ENCODE results near the gene MUC4. TPM values are rescaled to one million over a fixed set of nuclear protein-coding genes. Genes with fewer than 3 reads are reported as not detected.

The MUC4 gene
- total RNA-seq, 1 experiment from 2014 or later: 3.6 TPM

GRCh38 chr3:195805181-195805580, 6.5 kb downstream of the MUC4 start:
- Mint-ChIP-seq H3K4me3 (ENCODE audit: low read depth, unreplicated experiment) (peak overlapping the region; percentile 47), H3K4me1 (ENCODE audit: low read depth, unreplicated experiment) (peaks cover 33% of the 10 kb centered on the region), H3K36me3 (ENCODE audit: insufficient read depth, unreplicated experiment) (peaks cover 12% of the 10 kb centered on the region), H3K9me3 (ENCODE audit: low read depth, unreplicated experiment) (no peaks in the 10 kb centered on the region), H3K27ac (ENCODE audit: unreplicated experiment) (no peak overlapping the region), H3K27me3 (ENCODE audit: unreplicated experiment) (peaks cover 42% of the 10 kb centered on the region)
- no peak for DNase-seq
- BruUV-seq (replicated peaks): no TSS peak
- CTCF ChIA-PET: no interaction called here
- no peak for TF ChIP-seq CTCF (IDR thresholded peaks at IDR 0.05; ENCODE audit: unreplicated experiment)
- intact Hi-C loops (cut with micrococcal nuclease; ENCODE audit: unreplicated experiment): no loop called here

DNA sequence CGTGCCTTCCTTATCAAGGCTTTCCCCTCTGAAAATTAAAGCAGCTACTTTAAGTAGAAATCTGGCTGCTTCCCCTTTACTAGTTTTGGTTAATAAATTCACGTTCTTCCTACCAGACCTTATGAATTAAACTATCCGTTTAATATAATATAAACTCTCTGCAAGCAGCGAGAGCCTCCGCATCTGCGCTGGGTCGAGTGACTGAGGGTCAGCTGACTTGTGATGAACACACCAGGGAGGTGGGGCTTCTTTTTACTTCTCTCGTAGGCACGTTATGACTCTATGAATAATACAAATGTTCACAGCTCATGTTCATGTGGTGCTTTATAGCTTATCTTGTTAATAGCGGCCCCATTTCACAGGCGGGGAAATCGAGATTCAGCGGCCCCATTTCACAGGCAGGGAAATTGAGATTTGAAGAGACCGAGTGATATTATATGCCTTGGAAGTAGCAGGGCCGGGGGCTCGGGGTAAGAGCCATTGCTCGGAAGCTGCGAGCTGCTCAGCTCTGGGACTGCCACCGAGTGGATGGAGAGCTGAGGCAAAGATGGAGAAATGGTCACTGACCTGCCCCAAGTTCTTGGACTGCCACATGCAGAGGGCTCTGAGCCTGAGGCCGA, 8.3 kb downstream of the MUC4 start:
- intact Hi-C loops (cut with micrococcal nuclease; ENCODE audit: unreplicated experiment): no loop called here
- CTCF ChIA-PET: interaction anchor here (1.2 kb wide), 1 partner anchor 47 kb away, joined by 6 read pairs; no protein-coding TSS in a partner anchor
- BruUV-seq (replicated peaks): no TSS peak
- TF ChIP-seq CTCF (IDR thresholded peaks at IDR 0.05; ENCODE audit: unreplicated experiment): no peak
- Mint-ChIP-seq H3K27me3 (ENCODE audit: unreplicated experiment) (peaks cover 39% of the 10 kb centered on the region), H3K4me1 (ENCODE audit: low read depth, unreplicated experiment) (peaks cover 33% of the 10 kb centered on the region), H3K4me3 (ENCODE audit: low read depth, unreplicated experiment) (no peak overlapping the region), H3K36me3 (ENCODE audit: insufficient read depth, unreplicated experiment) (peaks cover 12% of the 10 kb centered on the region), H3K27ac (ENCODE audit: unreplicated experiment) (no peak overlapping the region), H3K9me3 (ENCODE audit: low read depth, unreplicated experiment) (no peaks in the 10 kb centered on the region)
- no peak for DNase-seq

GRCh38 chr3:195802795-195803194, 8.9 kb downstream of the MUC4 start:
- Mint-ChIP-seq H3K36me3 (ENCODE audit: insufficient read depth, unreplicated experiment) (peaks cover 12% of the 10 kb centered on the region), H3K9me3 (ENCODE audit: low read depth, unreplicated experiment) (no peaks in the 10 kb centered on the region), H3K4me1 (ENCODE audit: low read depth, unreplicated experiment) (peaks cover 33% of the 10 kb centered on the region), H3K27me3 (ENCODE audit: unreplicated experiment) (peaks cover 39% of the 10 kb centered on the region), H3K27ac (ENCODE audit: unreplicated experiment) (no peak overlapping the region), H3K4me3 (ENCODE audit: low read depth, unreplicated experiment) (no peak overlapping the region)
- intact Hi-C loops (cut with micrococcal nuclease; ENCODE audit: unreplicated experiment): no loop called here
- CTCF ChIA-PET: interaction anchor here (1.2 kb wide), 1 partner anchor 48 kb away, joined by 6 read pairs; no protein-coding TSS in a partner anchor
- no TSS peak for BruUV-seq (replicated peaks)
- TF ChIP-seq CTCF (IDR thresholded peaks at IDR 0.05; ENCODE audit: unreplicated experiment): no peak
- DNase-seq: no peak

DNA sequence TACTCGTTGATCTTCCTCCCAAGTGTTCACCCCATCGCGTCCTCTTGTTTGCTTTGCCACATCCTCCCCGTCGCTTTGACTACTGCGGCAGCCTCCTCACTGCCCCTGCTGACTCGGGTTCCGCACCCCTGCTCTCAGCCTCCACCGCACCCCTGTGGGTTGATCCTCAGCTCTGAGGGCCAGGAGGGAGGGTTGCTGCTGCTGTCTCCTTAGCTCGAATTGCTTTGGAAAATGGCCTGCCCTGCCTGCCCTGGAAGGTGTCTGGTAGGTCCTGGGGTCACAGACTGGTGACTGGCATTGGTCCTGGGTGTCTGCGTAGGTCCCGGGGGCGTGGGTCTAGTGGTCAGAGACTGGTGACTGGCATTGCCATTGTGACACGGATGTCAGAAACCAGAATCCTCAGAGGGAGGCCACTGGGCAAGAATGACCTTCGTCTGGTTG, 9.4 kb downstream of the MUC4 start:
- Mint-ChIP-seq H3K36me3 (ENCODE audit: insufficient read depth, unreplicated experiment) (peaks cover 12% of the 10 kb centered on the region), H3K4me3 (ENCODE audit: low read depth, unreplicated experiment) (no peak overlapping the region), H3K27me3 (ENCODE audit: unreplicated experiment) (peaks cover 39% of the 10 kb centered on the region), H3K27ac (ENCODE audit: unreplicated experiment) (no peak overlapping the region), H3K4me1 (ENCODE audit: low read depth, unreplicated experiment) (peaks cover 33% of the 10 kb centered on the region), H3K9me3 (ENCODE audit: low read depth, unreplicated experiment) (no peaks in the 10 kb centered on the region)
- TF ChIP-seq CTCF (IDR thresholded peaks at IDR 0.05; ENCODE audit: unreplicated experiment): no peak
- CTCF ChIA-PET: interaction anchor here (1.2 kb wide), 1 partner anchor 49 kb away, joined by 6 read pairs; no protein-coding TSS in a partner anchor
- BruUV-seq (replicated peaks): no TSS peak
- DNase-seq: no peak
- intact Hi-C loops (cut with micrococcal nuclease; ENCODE audit: unreplicated experiment): no loop called here

Data from Calu3 (cell line).